HepG2 (cell line): ENCODE measurements around the gene SLC6A9. TPM values are rescaled to one million over a fixed set of nuclear protein-coding genes. Genes with fewer than 3 reads are reported as not detected.

Experiments
- ETV5 ChIP-seq: IDR thresholded peaks from 2 replicates; pipeline ENCODE4 v1.6.1; 2018; ENCODE audit warnings: missing biosample characterization, missing genetic modification reagents, inconsistent platforms, borderline replicate concordance
- HNRNPLL ChIP-seq: fragments of 200-400 bp; formaldehyde crosslinking; IDR thresholded peaks from 2 replicates; pipeline ENCODE4 v1.6.1; 2017; ENCODE audit warnings: mild to moderate bottlenecking, low read depth, low read length; ENCODE audit not compliant: poor library complexity, severe bottlenecking
- NCOA5 ChIP-seq: sonication (generic); formaldehyde crosslinking; IDR thresholded peaks from 2 replicates; pipeline ENCODE4 v1.4.0; 2020; ENCODE audit warnings: missing genetic modification reagents
- RBFOX2 ChIP-seq: fragments of 200-400 bp; formaldehyde crosslinking; IDR thresholded peaks from 2 replicates; pipeline ENCODE4 v1.6.1; 2017; ENCODE audit warnings: low read depth, mild to moderate bottlenecking, low read length
- RXRA ChIP-seq: sonication (generic); formaldehyde crosslinking; IDR thresholded peaks from 2 replicates; pipeline ENCODE4 v1.5.1; 2020; ENCODE audit warnings: missing genetic modification reagents
- ZNF274 ChIP-seq: sonication (generic); formaldehyde crosslinking; IDR thresholded peaks from 2 replicates; pipeline ENCODE4 v1.5.1; 2020; ENCODE audit warnings: mild to moderate bottlenecking, missing genetic modification reagents
- ZNF746 ChIP-seq: sonication (generic); formaldehyde crosslinking; IDR thresholded peaks from 2 replicates; pipeline ENCODE4 v1.8.0; 2022; ENCODE audit warnings: mild to moderate bottlenecking, missing genetic modification reagents
- polyA plus RNA-seq, 8 experiments: library from polyadenylated mRNA; depleted of rRNA in 3 of 8; stranded (reverse) in 7 of 8; unstranded in 1 of 8; fragments of >200 nt; fragmentation: Illumina TruSeq in 4 of 8; extraction: Trizol in 4 of 8; gene quantifications; 2 replicates each; pipeline versions ENCODE4 v1.2.1 to v1.2.3, GENCODE V29; 2011 to 2016; ENCODE audit warnings: low read depth in 4 of 8, missing spikeins in 1 of 8, mixed read lengths in 1 of 8; ENCODE audit not compliant: insufficient read depth in 1 of 8
- total RNA-seq, 5 experiments: library from RNA; depleted of rRNA; stranded (reverse); fragments of >200 nt; fragmentation: Illumina TruSeq; extraction: Trizol; gene quantifications; 2 replicates each; pipeline ENCODE4 v1.2.3, GENCODE V29; 2016; ENCODE audit warnings: low read depth in 1 of 5
- TF ChIP-seq, protein P1 (sequence below), 2 experiments: sonication (generic) in 1 of 2; formaldehyde crosslinking in 1 of 2; IDR thresholded peaks; 2 replicates each; pipeline versions ENCODE4 v1.6.1 to v1.9.0; 2014 to 2022; ENCODE audit warnings: antibody characterized with exemption in 1 of 2, borderline replicate concordance in 1 of 2, inconsistent platforms in 1 of 2, low read depth in 1 of 2, missing genetic modification reagents in 1 of 2
- TF ChIP-seq, protein P2 (sequence below): sonication (generic); formaldehyde crosslinking; conservative IDR thresholded peaks from 2 replicates; pipeline ENCODE4 v1.8.1; 2023; ENCODE audit warnings: missing genetic modification reagents
- TF ChIP-seq, protein P3 (sequence below): sonication (generic); formaldehyde crosslinking; IDR thresholded peaks from 2 replicates; pipeline ENCODE4 v1.5.0; 2020; ENCODE audit warnings: mild to moderate bottlenecking, missing genetic modification reagents, borderline replicate concordance

SLC6A9 gene
- total and polyA plus RNA-seq, 2 of the 13 experiments (the other 11 are each of a cell fraction or from before 2014, with no cell fraction given) = 8.5 to 9.9 TPM

DNA sequence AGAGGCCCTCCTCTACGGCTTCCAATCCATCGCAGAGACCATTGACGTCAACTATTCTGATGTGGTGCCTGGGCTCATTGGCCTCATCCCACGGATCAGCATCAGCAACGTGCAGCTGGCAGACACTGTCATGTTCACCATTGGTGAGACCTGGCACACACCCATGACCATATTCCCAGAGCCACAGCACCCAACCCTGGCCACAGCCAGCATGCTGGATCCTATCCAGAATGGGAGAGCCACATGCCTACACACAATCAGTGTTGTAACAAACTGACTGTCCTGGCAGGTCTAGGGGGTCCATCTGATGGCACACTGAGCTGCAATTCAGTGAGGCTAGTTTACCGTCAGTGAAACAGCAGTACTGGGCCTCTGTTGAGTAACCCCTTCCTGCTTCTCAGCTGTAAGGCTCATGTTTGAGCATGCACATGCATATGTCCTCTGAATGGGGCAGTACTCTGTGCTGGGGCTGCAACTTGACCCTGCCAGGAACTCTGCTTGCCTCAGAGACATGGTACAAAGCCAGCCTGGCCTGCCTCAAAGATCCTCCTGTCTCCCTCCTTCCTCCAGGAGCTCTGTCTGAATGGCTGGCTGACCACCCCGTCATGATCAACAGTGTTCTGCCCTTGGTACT lies 73.7 kb downstream of the SLC6A9 start (continued):
- TF ChIP-seq, protein P1, sequence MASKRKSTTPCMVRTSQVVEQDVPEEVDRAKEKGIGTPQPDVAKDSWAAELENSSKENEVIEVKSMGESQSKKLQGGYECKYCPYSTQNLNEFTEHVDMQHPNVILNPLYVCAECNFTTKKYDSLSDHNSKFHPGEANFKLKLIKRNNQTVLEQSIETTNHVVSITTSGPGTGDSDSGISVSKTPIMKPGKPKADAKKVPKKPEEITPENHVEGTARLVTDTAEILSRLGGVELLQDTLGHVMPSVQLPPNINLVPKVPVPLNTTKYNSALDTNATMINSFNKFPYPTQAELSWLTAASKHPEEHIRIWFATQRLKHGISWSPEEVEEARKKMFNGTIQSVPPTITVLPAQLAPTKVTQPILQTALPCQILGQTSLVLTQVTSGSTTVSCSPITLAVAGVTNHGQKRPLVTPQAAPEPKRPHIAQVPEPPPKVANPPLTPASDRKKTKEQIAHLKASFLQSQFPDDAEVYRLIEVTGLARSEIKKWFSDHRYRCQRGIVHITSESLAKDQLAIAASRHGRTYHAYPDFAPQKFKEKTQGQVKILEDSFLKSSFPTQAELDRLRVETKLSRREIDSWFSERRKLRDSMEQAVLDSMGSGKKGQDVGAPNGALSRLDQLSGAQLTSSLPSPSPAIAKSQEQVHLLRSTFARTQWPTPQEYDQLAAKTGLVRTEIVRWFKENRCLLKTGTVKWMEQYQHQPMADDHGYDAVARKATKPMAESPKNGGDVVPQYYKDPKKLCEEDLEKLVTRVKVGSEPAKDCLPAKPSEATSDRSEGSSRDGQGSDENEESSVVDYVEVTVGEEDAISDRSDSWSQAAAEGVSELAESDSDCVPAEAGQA (IDR thresholded peaks at IDR 0.05; ENCODE audit: low read depth) = no peak
- TF ChIP-seq, protein P1 (CRISPR knock-in tag; IDR thresholded peaks at IDR 0.05; ENCODE audit: borderline replicate concordance) = no peak
- TF ChIP-seq ETV5 (no peak), RBFOX2 (no peak), NCOA5 (CRISPR knock-in tag) (no peak), HNRNPLL (no peak), ZNF746 (CRISPR knock-in tag) (no peak), ZNF274 (CRISPR knock-in tag) (no peak), RXRA (CRISPR knock-in tag) (no peak)
- TF ChIP-seq, protein P2, sequence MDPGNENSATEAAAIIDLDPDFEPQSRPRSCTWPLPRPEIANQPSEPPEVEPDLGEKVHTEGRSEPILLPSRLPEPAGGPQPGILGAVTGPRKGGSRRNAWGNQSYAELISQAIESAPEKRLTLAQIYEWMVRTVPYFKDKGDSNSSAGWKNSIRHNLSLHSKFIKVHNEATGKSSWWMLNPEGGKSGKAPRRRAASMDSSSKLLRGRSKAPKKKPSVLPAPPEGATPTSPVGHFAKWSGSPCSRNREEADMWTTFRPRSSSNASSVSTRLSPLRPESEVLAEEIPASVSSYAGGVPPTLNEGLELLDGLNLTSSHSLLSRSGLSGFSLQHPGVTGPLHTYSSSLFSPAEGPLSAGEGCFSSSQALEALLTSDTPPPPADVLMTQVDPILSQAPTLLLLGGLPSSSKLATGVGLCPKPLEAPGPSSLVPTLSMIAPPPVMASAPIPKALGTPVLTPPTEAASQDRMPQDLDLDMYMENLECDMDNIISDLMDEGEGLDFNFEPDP (CRISPR knock-in tag) = no peak
- TF ChIP-seq, protein P3, sequence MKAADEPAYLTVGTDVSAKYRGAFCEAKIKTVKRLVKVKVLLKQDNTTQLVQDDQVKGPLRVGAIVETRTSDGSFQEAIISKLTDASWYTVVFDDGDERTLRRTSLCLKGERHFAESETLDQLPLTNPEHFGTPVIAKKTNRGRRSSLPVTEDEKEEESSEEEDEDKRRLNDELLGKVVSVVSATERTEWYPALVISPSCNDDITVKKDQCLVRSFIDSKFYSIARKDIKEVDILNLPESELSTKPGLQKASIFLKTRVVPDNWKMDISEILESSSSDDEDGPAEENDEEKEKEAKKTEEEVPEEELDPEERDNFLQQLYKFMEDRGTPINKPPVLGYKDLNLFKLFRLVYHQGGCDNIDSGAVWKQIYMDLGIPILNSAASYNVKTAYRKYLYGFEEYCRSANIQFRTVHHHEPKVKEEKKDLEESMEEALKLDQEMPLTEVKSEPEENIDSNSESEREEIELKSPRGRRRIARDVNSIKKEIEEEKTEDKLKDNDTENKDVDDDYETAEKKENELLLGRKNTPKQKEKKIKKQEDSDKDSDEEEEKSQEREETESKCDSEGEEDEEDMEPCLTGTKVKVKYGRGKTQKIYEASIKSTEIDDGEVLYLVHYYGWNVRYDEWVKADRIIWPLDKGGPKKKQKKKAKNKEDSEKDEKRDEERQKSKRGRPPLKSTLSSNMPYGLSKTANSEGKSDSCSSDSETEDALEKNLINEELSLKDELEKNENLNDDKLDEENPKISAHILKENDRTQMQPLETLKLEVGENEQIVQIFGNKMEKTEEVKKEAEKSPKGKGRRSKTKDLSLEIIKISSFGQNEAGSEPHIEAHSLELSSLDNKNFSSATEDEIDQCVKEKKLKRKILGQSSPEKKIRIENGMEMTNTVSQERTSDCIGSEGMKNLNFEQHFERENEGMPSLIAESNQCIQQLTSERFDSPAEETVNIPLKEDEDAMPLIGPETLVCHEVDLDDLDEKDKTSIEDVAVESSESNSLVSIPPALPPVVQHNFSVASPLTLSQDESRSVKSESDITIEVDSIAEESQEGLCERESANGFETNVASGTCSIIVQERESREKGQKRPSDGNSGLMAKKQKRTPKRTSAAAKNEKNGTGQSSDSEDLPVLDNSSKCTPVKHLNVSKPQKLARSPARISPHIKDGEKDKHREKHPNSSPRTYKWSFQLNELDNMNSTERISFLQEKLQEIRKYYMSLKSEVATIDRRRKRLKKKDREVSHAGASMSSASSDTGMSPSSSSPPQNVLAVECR (CRISPR knock-in tag) = no peak
